Skeletal muscle tissue (tissue), 4 donors: ENCODE data around the gene PTK7. TPM values are rescaled to one million over a fixed set of nuclear protein-coding genes. Genes with fewer than 3 reads are reported as not detected.

Experiments
- H3K27ac ChIP-seq: one replicate; pipeline ENCODE4 v1.7.0; 2013; ENCODE audit warnings: mild to moderate bottlenecking, low read depth, low read length, inconsistent platforms
- H3K27me3 ChIP-seq, 3 donors: one replicate each; pipeline ENCODE4 v1.7.0; 2013; ENCODE audit warnings: low read length in 3 of 3; ENCODE audit not compliant: control insufficient read depth in 3 of 3, insufficient read depth in 3 of 3
- H3K36me3 ChIP-seq, 3 donors: one replicate each; pipeline ENCODE4 v1.7.0; 2013; ENCODE audit warnings: low read length in 3 of 3; ENCODE audit not compliant: control insufficient read depth in 3 of 3, insufficient read depth in 3 of 3
- H3K4me1 ChIP-seq, 3 donors: one replicate each; pipeline ENCODE4 v1.7.0; 2013; ENCODE audit warnings: low read length in 3 of 3, mild to moderate bottlenecking in 3 of 3; ENCODE audit not compliant: control insufficient read depth in 3 of 3, insufficient read depth in 3 of 3
- H3K4me3 ChIP-seq, 3 donors: one replicate each; pipeline ENCODE4 v1.7.0; 2013; ENCODE audit warnings: low read length in 3 of 3
- H3K9ac ChIP-seq, 3 donors: one replicate each; pipeline ENCODE4 v1.7.0; 2013; ENCODE audit warnings: low read length in 3 of 3, mild to moderate bottlenecking in 3 of 3, moderate library complexity in 2 of 3, low read depth in 1 of 3
- H3K9me3 ChIP-seq, 3 donors: one replicate each; pipeline ENCODE4 v1.7.0; 2013; ENCODE audit warnings: low read length in 3 of 3; ENCODE audit not compliant: control insufficient read depth in 3 of 3
- total RNA-seq: library from RNA; depleted of rRNA; stranded (reverse); fragments of >200 nt; gene quantifications from one replicate; pipeline ENCODE4 v1.2.3, GENCODE V29; 2014
- donor health status: Osteomylitis.

PTK7 gene
- total RNA-seq, 1 donor from 2014 or later: 50.1 TPM

GRCh38 chr6:43052842-43053544, 23.1 kb upstream of the PTK7 start:
- peak overlapping the region; percentile 76 to 87 (median 86) for H3K4me3 ChIP-seq
- H3K27me3 ChIP-seq: no peaks in the 10 kb centered on the region
- peaks cover 27 to 34% (median 31%) of the 10 kb centered on the region in 3 donors for H3K36me3 ChIP-seq
- H3K9me3 ChIP-seq: no peaks in the 10 kb centered on the region
- peak overlapping the region; percentile 85 to 94 (median 92) for H3K9ac ChIP-seq
- H3K27ac ChIP-seq: peak overlapping the region; percentile 91
- H3K4me1 ChIP-seq: peaks cover 15 to 30% (median 20%) of the 10 kb centered on the region in 3 donors

- Histone ChIP-seq H3K36me3 (peaks cover 25 to 32% (median 30%) of the 10 kb centered on the region in 3 donors), H3K9me3 (no peaks in the 10 kb centered on the region), H3K4me1 (peaks cover 22 to 37% (median 27%) of the 10 kb centered on the region in 3 donors), H3K4me3 (peak within 1 kb of the TSS; percentile 76 to 87 (median 86)), H3K27ac (peak within 1 kb of the TSS; percentile 91), H3K27me3 (no peaks in the 10 kb centered on the region), H3K9ac (peak within 1 kb of the TSS; percentile 85 to 94 (median 92))
Measured at GRCh38 chr6:43053545-43054205, 22.4 kb upstream of the PTK7 start, which contains the start of gene CUL7. TSS of gene CUL7 (minus strand) at chr6:43053851. CDS start at chr6:43052788, 1,063 bp downstream.

GRCh38 chr6:43054206-43054943, 21.7 kb upstream of the PTK7 start:
- Histone ChIP-seq H3K9me3 (no peaks in the 10 kb centered on the region), H3K36me3 (peaks cover 22 to 28% (median 27%) of the 10 kb centered on the region in 3 donors)

GRCh38 chr6:43055966-43056365, 20.1 kb upstream of the PTK7 start:
- Histone ChIP-seq H3K9me3 (no peaks in the 10 kb centered on the region), H3K9ac (no peak overlapping the region), H3K27me3 (no peaks in the 10 kb centered on the region), H3K4me3 (no peak overlapping the region), H3K36me3 (peaks cover 15 to 20% (median 18%) of the 10 kb centered on the region in 3 donors), H3K27ac (no peak overlapping the region), H3K4me1 (peaks cover 34 to 54% (median 42%) of the 10 kb centered on the region in 3 donors)

More at GRCh38 chr6:43054206-43054943, 21.7 kb upstream of the PTK7 start:
- Histone ChIP-seq H3K4me1 (peaks cover 23 to 41% (median 30%) of the 10 kb centered on the region in 3 donors), H3K27ac (peak overlapping the region; percentile 91), H3K27me3 (no peaks in the 10 kb centered on the region), H3K9ac (peak overlapping the region; percentile 85 to 94 (median 92)), H3K4me3 (peak overlapping the region; percentile 76 to 87 (median 86))

- Histone ChIP-seq H3K4me1 (peaks cover 30 to 39% (median 33%) of the 10 kb centered on the region in 3 donors), H3K9ac (peak overlapping the region; percentile 93 to 99 (median 97)), H3K27me3 (no peaks in the 10 kb centered on the region), H3K9me3 (no peaks in the 10 kb centered on the region), H3K4me3 (peak overlapping the region; percentile 94 to 99 (median 98)), H3K27ac (peak overlapping the region; percentile 87), H3K36me3 (peaks cover 22 to 30% (median 29%) of the 10 kb centered on the region in 3 donors)
Measured at GRCh38 chr6:43058531-43058930, 17.6 kb upstream of the PTK7 start.

GRCh38 chr6:43059168-43060033, 16.7 kb upstream of the PTK7 start, which contains the start of the genes KLC4 and MRPL2:
TSS of gene KLC4 (plus strand) at chr6:43059631. CDS start at chr6:43061336, 1,705 bp downstream.
TSS of gene MRPL2 (minus strand) at chr6:43059434. CDS start at chr6:43059381, 53 bp downstream.
- Histone ChIP-seq H3K9ac (peak within 1 kb of the TSS; percentile 94 to 99 (median 97)), H3K4me1 (peaks cover 26 to 34% (median 28%) of the 10 kb centered on the region in 3 donors), H3K9me3 (no peaks in the 10 kb centered on the region), H3K4me3 (peak within 1 kb of the TSS; percentile 94 to 99 (median 98)), H3K27me3 (no peaks in the 10 kb centered on the region), H3K36me3 (peaks cover 22 to 37% (median 36%) of the 10 kb centered on the region in 3 donors), H3K27ac (peak within 1 kb of the TSS; percentile 87)

- Histone ChIP-seq H3K9ac (peak overlapping the region; percentile 94 to 98 (median 94)), H3K4me1 (peaks cover 24 to 34% (median 27%) of the 10 kb centered on the region in 3 donors), H3K36me3 (peaks cover 25 to 40% (median 40%) of the 10 kb centered on the region in 3 donors), H3K27me3 (no peaks in the 10 kb centered on the region), H3K9me3 (no peaks in the 10 kb centered on the region), H3K27ac (peak overlapping the region; percentile 87), H3K4me3 (peak overlapping the region; percentile 92 to 99 (median 98))
Measured at GRCh38 chr6:43060034-43060754, 15.9 kb upstream of the PTK7 start.

- Histone ChIP-seq H3K27ac (no peak overlapping the region), H3K9ac (peak overlapping the region; percentile 15 to 94 (median 94)), H3K36me3 (peaks cover 26 to 40% (median 38%) of the 10 kb centered on the region in 3 donors), H3K4me1 (peaks cover 24 to 34% (median 27%) of the 10 kb centered on the region in 3 donors), H3K27me3 (no peaks in the 10 kb centered on the region), H3K9me3 (no peaks in the 10 kb centered on the region), H3K4me3 (peak overlapping the region; percentile 92 to 99 (median 98))
Measured at GRCh38 chr6:43060755-43061633, 15.1 kb upstream of the PTK7 start.
